A673 (cell line): ENCODE data around the gene PHF24.

ENCODE experiments used
- CTCF ChIP-seq: fragments of 300-800, 200-600 bp; sonication (generic); conservative IDR thresholded peaks from 2 replicates; pipeline ENCODE4 v1.5.1; 2017; ENCODE audit warnings: low read depth, mild to moderate bottlenecking, antibody characterized with exemption, low read length, moderate library complexity, mixed read lengths
- EZH2 ChIP-seq: fragments of 200-600 bp; sonication (generic); IDR thresholded peaks from 2 replicates; pipeline ENCODE4 v1.6.1; 2017; ENCODE audit warnings: borderline replicate concordance, low read depth, mild to moderate bottlenecking, mixed read lengths, antibody characterized with exemption, low read length; ENCODE audit not compliant: poor library complexity, severe bottlenecking

GRCh38 chr9:35027374-35027773, 69.3 kb downstream of the PHF24 start:
- TF ChIP-seq CTCF = no peak
- no peak for TF ChIP-seq EZH2
